ENCODE measurements around the gene VENTX. TPM values are rescaled to one million over a fixed set of nuclear protein-coding genes. Genes with fewer than 3 reads are reported as not detected.

The VENTX gene
- not detected for total RNA-seq
- not detected for polyA plus RNA-seq
- total RNA-seq = 0 reads per million in 6 experiments

- peaks cover 11 to 38% (median 29%) of the 10 kb centered on the region in 4 donors for H3K4me1 Mint-ChIP-seq
- peak within 1 kb of the TSS in 6 of 10 donors; percentile 22 to 76 (median 61) for H3K4me3 Mint-ChIP-seq
- no peak within 1 kb of the TSS for H3K27ac Mint-ChIP-seq
- DNase-seq (no peak), ATAC-seq (no peak)
- POLR2A ChIA-PET = no interaction called here
- peaks cover 0 to 3% (median 0%) of the 10 kb centered on the region in 9 donors for H3K9me3 Mint-ChIP-seq
- H3K27me3 Mint-ChIP-seq = peaks cover 20 to 67% (median 54%) of the 10 kb centered on the region in 5 donors
- no peaks in the 10 kb centered on the region for H3K36me3 Mint-ChIP-seq
Measured at GRCh38 chr10:133237588-133238465, at the start of gene VENTX. VENTX (plus strand) TSS chr10:133237855; CDS start chr10:133237915, 60 bp downstream.

DNA sequence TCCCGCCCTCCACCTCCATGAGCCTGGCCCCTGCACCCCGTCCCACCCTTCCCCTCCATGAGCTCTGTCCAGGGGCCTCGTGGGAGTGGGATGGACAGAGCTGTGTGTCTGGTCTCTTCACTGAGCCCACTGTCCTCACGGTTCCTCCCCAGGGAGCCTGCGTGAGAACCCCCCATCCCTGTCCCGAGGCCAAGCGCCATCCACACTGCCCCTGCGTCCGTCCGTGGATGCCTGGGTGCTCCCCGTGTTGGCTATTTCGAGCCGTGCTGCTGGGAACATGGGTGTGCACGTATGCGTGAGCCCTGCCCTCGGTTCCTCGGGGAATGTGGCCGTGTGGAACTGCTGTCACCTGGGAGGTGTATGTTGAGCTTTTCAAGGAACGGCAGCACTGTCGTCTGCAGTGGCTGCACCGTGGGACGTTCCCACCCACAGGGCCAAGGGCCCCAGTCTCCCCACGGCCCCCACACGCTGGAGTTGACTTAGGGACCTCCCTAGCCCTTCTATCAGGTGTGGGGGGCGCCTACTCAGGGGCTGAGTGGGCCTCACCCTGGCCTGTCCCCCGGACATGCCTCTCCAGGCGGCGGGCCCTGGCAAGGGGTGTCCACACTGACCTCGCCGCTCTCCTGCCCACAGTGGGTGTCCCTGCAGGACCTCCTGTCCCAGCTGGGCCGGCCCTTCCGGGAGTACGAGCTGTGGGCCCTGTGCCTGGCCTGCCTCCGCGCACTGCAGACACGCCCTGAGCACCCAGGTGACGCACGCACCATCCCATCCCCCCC lies 49.6 kb upstream of the VENTX start:
- H3K36me3 Mint-ChIP-seq = no peaks in the 10 kb centered on the region
- no peak for DNase-seq
- no peak for ATAC-seq
- H3K27ac Mint-ChIP-seq = no peak overlapping the region
- peaks cover 0 to 5% (median 3%) of the 10 kb centered on the region in 5 donors for H3K27me3 Mint-ChIP-seq
- H3K4me1 Mint-ChIP-seq = peaks cover 0 to 3% (median 0%) of the 10 kb centered on the region in 4 donors
- peaks cover 0 to 10% (median 0%) of the 10 kb centered on the region in 9 donors for H3K9me3 Mint-ChIP-seq
- POLR2A ChIA-PET = no interaction called here
- no peak overlapping the region for H3K4me3 Mint-ChIP-seq

- POLR2A ChIA-PET = no interaction called here
- Mint-ChIP-seq H3K4me3 (no peak overlapping the region), H3K27ac (no peak overlapping the region), H3K9me3 (peaks cover 0 to 10% (median 7%) of the 10 kb centered on the region in 9 donors), H3K27me3 (peaks cover 0 to 5% (median 4%) of the 10 kb centered on the region in 5 donors), H3K4me1 (peaks cover 0 to 2% (median 0%) of the 10 kb centered on the region in 4 donors), H3K36me3 (no peaks in the 10 kb centered on the region)
- ATAC-seq = no peak
- DNase-seq = no peak
Measured at GRCh38 chr10:133189256-133189655, 48.4 kb upstream of the VENTX start.

GRCh38 chr10:133189726-133190125 lies 47.9 kb upstream of the VENTX start:
- H3K36me3 Mint-ChIP-seq = no peaks in the 10 kb centered on the region
- POLR2A ChIA-PET = no interaction called here
- ATAC-seq = no peak
- H3K9me3 Mint-ChIP-seq = peaks cover 0 to 10% (median 8%) of the 10 kb centered on the region in 9 donors
- peaks cover 0 to 6% (median 3%) of the 10 kb centered on the region in 5 donors for H3K27me3 Mint-ChIP-seq
- H3K4me1 Mint-ChIP-seq = no peaks in the 10 kb centered on the region
- no peak overlapping the region for H3K4me3 Mint-ChIP-seq
- DNase-seq = no peak
- no peak overlapping the region for H3K27ac Mint-ChIP-seq

DNA sequence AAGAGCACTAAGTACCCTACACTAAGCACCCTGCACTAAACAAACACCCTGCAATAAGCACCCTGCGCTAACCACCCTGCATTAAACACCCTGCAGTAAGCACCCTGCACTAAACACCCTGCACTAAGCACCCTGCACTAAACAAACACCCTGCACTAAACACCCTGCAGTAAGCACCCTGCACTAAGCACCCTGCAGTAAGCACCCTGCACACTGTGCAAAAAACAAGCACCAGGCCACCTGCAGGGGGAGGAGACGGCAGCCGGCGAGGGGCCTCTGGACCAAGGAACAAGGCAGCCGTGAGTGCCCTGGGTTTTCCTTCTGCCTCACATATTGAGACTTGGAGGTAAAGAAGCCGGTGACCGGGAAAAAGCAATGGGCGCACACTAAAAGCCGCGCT lies 47.4 kb upstream of the VENTX start:
- POLR2A ChIA-PET = no interaction called here
- Mint-ChIP-seq H3K4me3 (no peak overlapping the region), H3K36me3 (no peaks in the 10 kb centered on the region), H3K9me3 (peaks cover 0 to 10% (median 8%) of the 10 kb centered on the region in 9 donors), H3K4me1 (no peaks in the 10 kb centered on the region), H3K27ac (no peak overlapping the region), H3K27me3 (peaks cover 0 to 11% (median 3%) of the 10 kb centered on the region in 5 donors)
- ATAC-seq (no peak), DNase-seq (no peak)

GRCh38 chr10:133191651-133192050 lies 46.0 kb upstream of the VENTX start:
- Mint-ChIP-seq H3K4me1 (no peaks in the 10 kb centered on the region), H3K9me3 (peaks cover 0 to 10% (median 8%) of the 10 kb centered on the region in 9 donors), H3K4me3 (no peak overlapping the region), H3K27me3 (peaks cover 0 to 11% (median 3%) of the 10 kb centered on the region in 5 donors), H3K36me3 (no peaks in the 10 kb centered on the region), H3K27ac (no peak overlapping the region)
- DNase-seq (no peak), ATAC-seq (no peak)
- POLR2A ChIA-PET = no interaction called here

DNA sequence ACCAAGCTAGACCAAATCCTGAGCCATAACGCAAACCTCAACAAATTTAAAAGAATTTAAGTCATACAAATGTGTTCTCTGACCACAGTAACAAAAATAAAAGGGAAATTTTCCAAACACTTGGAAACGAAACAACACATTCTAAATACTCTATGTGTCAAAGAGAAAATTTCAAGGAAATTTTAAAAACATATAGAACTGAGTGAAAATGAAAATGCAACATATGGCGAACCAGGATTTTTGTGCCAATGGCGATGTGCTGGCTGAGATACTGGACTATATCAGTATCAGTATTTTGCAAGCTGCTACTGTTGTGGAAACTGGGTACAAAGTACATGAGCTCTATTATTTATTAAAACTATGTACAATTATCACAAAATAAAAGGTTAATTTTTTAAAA lies 43.5 kb upstream of the VENTX start:
- H3K9me3 Mint-ChIP-seq = peaks cover 0 to 10% (median 8%) of the 10 kb centered on the region in 9 donors
- DNase-seq = no peak
- no peak overlapping the region for H3K27ac Mint-ChIP-seq
- POLR2A ChIA-PET = no interaction called here
- no peak for ATAC-seq
- H3K27me3 Mint-ChIP-seq = peaks cover 0 to 11% (median 3%) of the 10 kb centered on the region in 5 donors
- no peak overlapping the region for H3K4me3 Mint-ChIP-seq
- H3K36me3 Mint-ChIP-seq = no peaks in the 10 kb centered on the region
- no peaks in the 10 kb centered on the region for H3K4me1 Mint-ChIP-seq

- Mint-ChIP-seq H3K9me3 (peaks cover 0 to 10% (median 8%) of the 10 kb centered on the region in 9 donors), H3K4me1 (no peaks in the 10 kb centered on the region), H3K4me3 (no peak overlapping the region), H3K27ac (peak overlapping the region in 1 of 10 donors; percentile 49), H3K27me3 (peaks cover 0 to 11% (median 0%) of the 10 kb centered on the region in 5 donors), H3K36me3 (no peaks in the 10 kb centered on the region)
- DNase-seq (no peak), ATAC-seq (no peak)
- POLR2A ChIA-PET = no interaction called here
Measured at GRCh38 chr10:133195096-133195495, 42.6 kb upstream of the VENTX start.

DNA sequence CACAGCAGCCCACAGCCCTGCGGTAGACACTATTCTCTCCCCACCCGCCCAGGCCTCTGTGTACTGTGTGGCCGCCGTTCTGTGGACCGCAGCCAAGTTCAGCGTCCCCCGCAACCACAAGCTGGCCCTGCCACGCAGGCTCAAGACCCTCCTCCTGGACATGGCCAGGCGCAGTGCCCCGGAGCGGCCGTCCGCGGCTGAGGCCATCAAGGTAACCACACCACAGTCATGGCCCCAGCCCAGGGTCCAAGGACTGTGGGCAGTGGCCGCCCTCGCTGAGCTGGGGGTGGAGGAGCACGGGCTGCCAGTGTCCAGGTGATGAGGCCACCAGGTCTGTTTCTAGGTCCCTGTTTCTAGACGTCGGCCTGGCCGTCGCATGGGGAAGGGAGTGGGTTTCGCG lies 42.0 kb upstream of the VENTX start:
- H3K4me3 Mint-ChIP-seq = no peak overlapping the region
- DNase-seq (no peak), ATAC-seq (no peak)
- H3K4me1 Mint-ChIP-seq = no peaks in the 10 kb centered on the region
- peaks cover 0 to 10% (median 8%) of the 10 kb centered on the region in 9 donors for H3K9me3 Mint-ChIP-seq
- H3K27me3 Mint-ChIP-seq = peaks cover 0 to 11% (median 0%) of the 10 kb centered on the region in 5 donors
- no peaks in the 10 kb centered on the region for H3K36me3 Mint-ChIP-seq
- POLR2A ChIA-PET = no interaction called here
- H3K27ac Mint-ChIP-seq = peak overlapping the region in 1 of 10 donors; percentile 49

DNA sequence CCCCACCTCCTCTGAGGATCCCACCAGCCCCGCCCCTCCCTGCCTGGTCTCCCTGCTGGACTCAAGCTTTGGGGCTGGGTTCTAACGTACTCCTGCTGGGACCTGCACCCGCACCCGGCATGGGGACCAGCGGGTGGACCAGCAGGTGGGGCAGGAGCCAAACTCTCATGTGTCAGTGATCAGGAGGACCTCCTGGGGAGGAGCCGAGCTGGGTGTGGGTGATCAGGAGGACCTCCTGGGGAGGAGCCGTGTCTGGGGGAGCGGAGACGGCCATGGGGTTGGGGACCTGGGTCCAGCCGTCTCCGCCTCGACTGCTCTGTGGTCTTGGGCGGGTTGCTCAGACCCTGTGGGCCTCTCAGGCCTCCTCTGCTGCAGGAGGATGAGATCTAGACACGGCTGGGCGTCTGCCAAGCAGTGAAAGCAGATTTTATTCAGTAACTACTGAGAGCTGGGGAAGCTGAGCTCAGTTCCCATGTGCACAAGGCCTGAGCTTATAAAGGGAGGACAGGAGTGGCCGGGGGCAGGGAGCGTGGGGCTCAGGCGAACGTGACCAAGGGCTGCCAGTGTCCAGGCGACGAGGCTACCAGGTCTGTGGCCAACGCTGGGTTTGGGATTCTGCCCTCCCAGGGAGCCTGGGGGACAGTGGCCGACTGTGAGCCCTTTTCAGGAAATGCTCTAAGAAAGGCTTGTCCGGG lies 41.3 kb upstream of the VENTX start:
- Mint-ChIP-seq H3K27me3 (peaks cover 0 to 11% (median 1%) of the 10 kb centered on the region in 5 donors), H3K4me1 (no peaks in the 10 kb centered on the region), H3K36me3 (no peaks in the 10 kb centered on the region), H3K27ac (peak overlapping the region in 1 of 10 donors; percentile 65), H3K4me3 (no peak overlapping the region), H3K9me3 (peaks cover 0 to 10% (median 8%) of the 10 kb centered on the region in 9 donors)
- DNase-seq (no peak), ATAC-seq (no peak)
- POLR2A ChIA-PET = no interaction called here

DNA sequence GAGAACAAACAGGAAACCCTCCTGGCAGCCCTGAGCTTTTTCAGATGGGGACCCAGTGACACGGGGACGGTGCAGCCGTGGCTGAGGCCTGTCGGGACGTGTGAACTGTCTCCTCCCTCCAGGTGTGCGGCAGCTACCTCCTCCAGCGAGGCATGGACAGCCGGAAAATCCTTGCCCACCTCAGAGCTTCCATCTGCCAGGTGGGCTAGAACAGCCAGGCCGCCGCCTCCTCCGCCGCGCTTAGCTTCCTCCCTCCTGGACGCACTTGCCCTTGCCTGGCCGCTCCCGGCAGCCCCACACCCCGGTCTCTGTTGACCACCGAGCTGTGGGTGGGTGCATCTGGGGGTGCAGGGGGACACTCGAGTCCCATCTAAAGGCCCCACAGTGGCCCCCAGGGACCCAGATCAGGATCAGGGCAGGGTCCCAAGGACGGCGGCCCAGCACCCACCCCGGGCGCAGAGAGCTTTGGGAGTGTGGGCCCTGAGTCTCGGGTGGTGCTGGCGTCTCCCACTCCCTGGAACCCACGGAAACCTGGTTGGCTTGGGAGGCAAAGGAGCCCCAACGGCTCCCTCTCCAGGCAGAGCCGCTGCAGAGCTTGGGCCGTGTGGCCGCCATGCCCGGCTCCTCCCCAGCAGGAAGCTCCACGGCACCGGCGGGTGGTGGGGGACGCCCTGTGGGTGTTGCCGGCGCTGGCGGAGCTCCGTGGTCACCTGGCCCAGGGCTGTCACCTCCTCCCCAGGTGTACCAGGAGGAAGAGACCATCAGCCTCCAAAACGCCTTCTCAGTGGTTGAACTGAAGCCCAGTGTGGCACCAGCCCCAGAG lies 40.5 kb upstream of the VENTX start:
- Mint-ChIP-seq H3K9me3 (peaks cover 0 to 9% (median 5%) of the 10 kb centered on the region in 9 donors), H3K36me3 (no peaks in the 10 kb centered on the region), H3K27ac (no peak overlapping the region), H3K27me3 (peaks cover 0 to 11% (median 1%) of the 10 kb centered on the region in 5 donors), H3K4me1 (no peaks in the 10 kb centered on the region), H3K4me3 (no peak overlapping the region)
- POLR2A ChIA-PET = no interaction called here
- DNase-seq = no peak
- ATAC-seq = no peak

DNA sequence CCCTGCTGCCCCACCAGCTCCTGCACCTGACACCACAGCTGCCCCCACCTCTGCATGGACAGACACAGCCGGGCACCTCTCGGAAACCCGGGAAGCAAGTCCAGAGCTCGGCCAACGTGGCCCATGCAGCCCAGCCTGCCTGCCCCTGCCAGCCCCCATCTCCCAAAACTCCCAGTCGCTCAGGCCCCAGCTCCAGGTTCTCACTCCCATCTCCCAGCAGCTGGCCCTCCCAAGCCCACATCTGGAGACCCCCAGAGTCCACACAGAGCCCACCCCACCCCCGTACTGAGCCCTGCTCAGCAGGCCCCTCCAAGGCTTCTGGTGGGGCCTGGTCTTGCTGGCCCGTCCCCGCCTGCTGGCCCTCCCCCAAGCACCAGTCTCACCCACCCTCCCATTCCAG lies 39.9 kb upstream of the VENTX start:
- H3K36me3 Mint-ChIP-seq = no peaks in the 10 kb centered on the region
- H3K27ac Mint-ChIP-seq = no peak overlapping the region
- H3K4me3 Mint-ChIP-seq = no peak overlapping the region
- no peaks in the 10 kb centered on the region for H3K4me1 Mint-ChIP-seq
- no peak for ATAC-seq
- POLR2A ChIA-PET = no interaction called here
- H3K27me3 Mint-ChIP-seq = peaks cover 0 to 11% (median 1%) of the 10 kb centered on the region in 5 donors
- DNase-seq = no peak
- peaks cover 0 to 9% (median 2%) of the 10 kb centered on the region in 9 donors for H3K9me3 Mint-ChIP-seq
